ENCODE measurements around the gene TGM4.
A peak's percentile ranks its signal among the peaks of the same experiment; 100 is the strongest.

The TGM4 gene

GRCh38 chr3:44954304-44954703, 79.9 kb downstream of the TGM4 start:
- H3K27ac ChIP-seq = no peak overlapping the region
- TF ChIP-seq CTCF (conservative IDR thresholded peaks at IDR 0.05) = no peak

- H3K27ac ChIP-seq = no peak overlapping the region
- TF ChIP-seq CTCF (conservative IDR thresholded peaks at IDR 0.05) = no peak
Measured at GRCh38 chr3:44954962-44955361, 80.6 kb downstream of the TGM4 start.

- H3K27ac ChIP-seq = no peak overlapping the region
- TF ChIP-seq CTCF (conservative IDR thresholded peaks at IDR 0.05) = no peak
Measured at GRCh38 chr3:44955917-44956316, 81.5 kb downstream of the TGM4 start.

GRCh38 chr3:44957986-44958385, 83.6 kb downstream of the TGM4 start:
- no peak for TF ChIP-seq CTCF (conservative IDR thresholded peaks at IDR 0.05)
- peak overlapping the region; percentile 79 for H3K27ac ChIP-seq

- peak overlapping the region; percentile 79 for H3K27ac ChIP-seq
- TF ChIP-seq CTCF (conservative IDR thresholded peaks at IDR 0.05) = no peak
Measured at GRCh38 chr3:44958386-44958785, 84.0 kb downstream of the TGM4 start.

GRCh38 chr3:44960387-44961026, 86.1 kb downstream of the TGM4 start:
- no peak overlapping the region for H3K27ac ChIP-seq
- no peak for TF ChIP-seq CTCF (conservative IDR thresholded peaks at IDR 0.05)

GRCh38 chr3:44961888-44962287, 87.5 kb downstream of the TGM4 start:
- H3K27ac ChIP-seq = no peak overlapping the region
- TF ChIP-seq CTCF (conservative IDR thresholded peaks at IDR 0.05) = no peak

All from VCaP (cell line).